Right lobe of liver (tissue), 6 donors: ENCODE data around the gene WSCD2. TPM values are rescaled to one million over a fixed set of nuclear protein-coding genes. Genes with fewer than 3 reads are reported as not detected.

Experiments
- ATAC-seq, 4 donors: fragments of 200-7000 bp; cut with Tn5 transposase; one replicate each; pipeline ENCODE4 v1.9.1; 2020; ENCODE audit warnings: mild to moderate bottlenecking in 4 of 4, moderate library complexity in 4 of 4
- DNase-seq, 3 donors: peaks; one replicate each; pipeline ENCODE4 v3.0.0-alpha.2; 2020
- H3K27ac ChIP-seq, 3 donors: fragments of 200-600 bp; one replicate each; pipeline ENCODE4 v1.8.0; 2022
- H3K27me3 ChIP-seq, 2 donors: fragments of 200-600 bp; one replicate each; pipeline ENCODE4 v1.8.0; 2022
- H3K36me3 ChIP-seq, 4 donors: fragments of 200-600 bp; sonication (generic) in 1 of 4; one replicate each; pipeline versions ENCODE4 v1.5.1 to v1.8.0; 2017 to 2022; ENCODE audit warnings: control low read depth in 1 of 4
- H3K4me1 ChIP-seq, 4 donors: fragments of 200-600 bp; sonication (generic) in 1 of 4; one replicate each; pipeline versions ENCODE4 v1.5.1 to v1.8.0; 2017 to 2022; ENCODE audit warnings: control low read depth in 1 of 4
- H3K4me3 ChIP-seq, 3 donors: fragments of 200-600 bp; one replicate each; pipeline ENCODE4 v1.8.0; 2022
- H3K9me3 ChIP-seq, 4 donors: fragments of 200-600 bp; sonication (generic) in 1 of 4; one replicate each; pipeline versions ENCODE4 v1.5.1 to v1.8.0; 2017 to 2022; ENCODE audit warnings: control low read depth in 1 of 4
- CTCF ChIP-seq, 4 donors: fragments of 200-600 bp in 3 of 4; fragments of 450-650 bp in 1 of 4; IDR thresholded peaks; one replicate each; pipeline versions ENCODE4 v1.5.1 to v1.8.0; 2016 to 2022; ENCODE audit warnings: antibody characterized with exemption in 4 of 4, mild to moderate bottlenecking in 2 of 4
- POLR2A ChIP-seq: fragments of 450-650 bp; IDR thresholded peaks from one replicate; pipeline ENCODE4 v1.6.1; 2017; ENCODE audit warnings: antibody characterized with exemption, mild to moderate bottlenecking
- WGBS: methylation state at CpG from one replicate; pipeline ENCODE4 v1.1.6; 2018; ENCODE audit warnings: low coverage, low lambda C conversion rate; ENCODE audit not compliant: insufficient coverage; ENCODE audit errors: missing lambda C conversion rate; 5-methylcytosine and 5-hydroxymethylcytosine counted together
- intact Hi-C, 2 donors: fragments of 100-400 bp; cut with DNase I; formaldehyde crosslinking; loops; one replicate each; pipeline versions ENCODE4 v1.11.2 to v1.14.1; 2022
- total RNA-seq, 6 experiments: library from RNA; depleted of rRNA in 2 of 6; stranded (reverse); fragments of >200 nt in 2 of 6; fragmentation: NEBNext Ultra II Directional in 3 of 6; extraction: Animal tissue kit (Norgen Biotek cat#: 25700) in 3 of 6; gene quantifications; one replicate each; pipeline versions ENCODE4 v1.1.0 to v1.2.4, GENCODE V29; 2016 to 2023
- donor health status: DM: no; HTN: yes; CAD: no.
- donor health status: DM: no; HTN: no; CAD: no.
- donor health status: DM: no; HTN: no; CAD: no.
- donor health status: DM: no; HTN: yes; CAD: no.
- donor health status: DM: no; HTN: yes; CAD: no.

The WSCD2 gene
- total RNA-seq, 6 experiments from 2014 or later, result not detected

DNA sequence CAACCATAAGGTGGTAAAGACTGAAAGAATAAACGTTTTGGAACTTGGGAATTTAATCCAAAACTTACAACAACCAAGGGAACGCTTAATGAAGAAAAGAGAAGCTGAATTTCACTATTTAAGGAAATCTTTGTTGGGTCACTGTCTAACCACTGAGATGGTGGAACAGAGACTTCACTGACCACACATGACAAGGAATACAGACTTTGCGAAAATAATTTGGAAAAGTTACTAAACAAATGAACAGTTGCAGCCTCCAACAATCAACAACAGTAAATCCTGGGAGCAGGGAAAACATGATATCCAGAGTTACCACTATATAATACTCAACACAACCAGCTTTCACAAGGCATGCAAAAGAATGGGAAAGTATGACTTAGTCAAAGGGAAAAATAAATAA lies 131.0 kb downstream of the WSCD2 start:
- 16% methylated on average over 3 of the region's 3 CpGs for WGBS
- no peak for DNase-seq
- H3K27me3 ChIP-seq, result no peaks in the 10 kb centered on the region

DNA sequence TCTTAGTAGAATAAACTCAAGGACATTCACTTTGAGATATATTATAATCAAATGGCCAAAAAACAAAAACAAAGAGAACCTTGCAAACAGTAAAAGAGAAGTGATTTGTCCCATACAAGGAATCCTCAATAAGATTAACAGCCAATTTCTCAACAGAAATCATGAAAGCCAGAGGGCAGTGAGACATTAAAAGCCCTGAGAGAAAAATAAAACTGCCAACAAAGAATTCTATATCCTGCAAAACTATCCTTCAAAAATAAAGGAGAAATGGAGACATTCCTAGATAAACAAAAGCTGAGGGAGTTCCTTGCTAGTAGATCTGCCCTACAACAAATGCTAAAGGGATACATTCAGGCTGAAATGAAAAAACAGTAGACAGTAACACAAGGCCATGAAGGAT lies 131.9 kb downstream of the WSCD2 start:
- no peaks in the 10 kb centered on the region for H3K27me3 ChIP-seq
- ATAC-seq (no peak), DNase-seq (no peak)
- no peak overlapping the region for H3K4me3 ChIP-seq
- intact Hi-C loops, result no loop called here
- no peaks in the 10 kb centered on the region for H3K36me3 ChIP-seq
- H3K4me1 ChIP-seq, result no peaks in the 10 kb centered on the region
- TF ChIP-seq CTCF (IDR thresholded peaks at IDR 0.05) (no peak), POLR2A (no peak)
- peaks cover 0 to 5% (median 0%) of the 10 kb centered on the region in 4 donors for H3K9me3 ChIP-seq
- no peak overlapping the region for H3K27ac ChIP-seq

More for the DNA sequence above, 131.0 kb downstream of the WSCD2 start:
- H3K4me3 ChIP-seq, result no peak overlapping the region
- ATAC-seq, result no peak
- no peaks in the 10 kb centered on the region for H3K36me3 ChIP-seq
- TF ChIP-seq CTCF (IDR thresholded peaks at IDR 0.05), result no peak
- no peak for TF ChIP-seq POLR2A
- intact Hi-C loops, result no loop called here
- peaks cover 0 to 5% (median 0%) of the 10 kb centered on the region in 4 donors for H3K9me3 ChIP-seq
- H3K27ac ChIP-seq, result no peak overlapping the region
- H3K4me1 ChIP-seq, result no peaks in the 10 kb centered on the region

GRCh38 chr12:108265505-108265904 lies 136.4 kb downstream of the WSCD2 start:
- WGBS, result 67% methylated on average over 1 of the region's 1 CpG
- no peak for ATAC-seq
- intact Hi-C loops, result no loop called here

DNA sequence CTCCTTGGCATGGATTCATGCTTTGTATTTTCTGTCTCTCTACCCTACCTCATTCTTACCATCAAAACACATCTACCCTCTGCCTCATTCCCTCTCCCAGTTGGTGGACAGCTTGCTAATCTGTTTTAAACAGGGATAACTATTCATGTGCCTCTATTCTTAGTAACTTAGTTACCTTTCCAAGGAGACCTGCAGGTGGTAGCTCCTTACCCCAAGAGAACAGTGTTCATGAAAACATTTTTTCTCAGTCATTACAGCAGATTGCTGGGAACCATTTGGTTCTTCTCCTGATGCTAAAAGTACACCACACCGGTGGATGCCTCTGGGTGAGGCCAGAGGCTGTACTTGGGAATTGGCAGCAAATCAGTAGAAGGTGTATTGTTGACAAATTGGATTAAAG lies 137.0 kb downstream of the WSCD2 start:
- 78% methylated on average over 1 of the region's 1 CpG for WGBS
- intact Hi-C loops, result no loop called here

More at GRCh38 chr12:108265505-108265904, 136.4 kb downstream of the WSCD2 start:
- no peak overlapping the region for H3K4me3 ChIP-seq
- TF ChIP-seq CTCF (IDR thresholded peaks at IDR 0.05) (no peak), POLR2A (no peak)
- no peaks in the 10 kb centered on the region for H3K4me1 ChIP-seq
- H3K9me3 ChIP-seq, result peaks cover 0 to 5% (median 0%) of the 10 kb centered on the region in 4 donors
- no peaks in the 10 kb centered on the region for H3K36me3 ChIP-seq
- H3K27ac ChIP-seq, result no peak overlapping the region
- DNase-seq, result no peak
- no peaks in the 10 kb centered on the region for H3K27me3 ChIP-seq

More for the DNA sequence above, 137.0 kb downstream of the WSCD2 start:
- DNase-seq (no peak), ATAC-seq (no peak)
- no peaks in the 10 kb centered on the region for H3K27me3 ChIP-seq
- no peak overlapping the region for H3K4me3 ChIP-seq
- TF ChIP-seq POLR2A, result no peak
- no peak for TF ChIP-seq CTCF (IDR thresholded peaks at IDR 0.05)
- H3K4me1 ChIP-seq, result no peaks in the 10 kb centered on the region
- no peaks in the 10 kb centered on the region for H3K36me3 ChIP-seq
- H3K9me3 ChIP-seq, result peaks cover 0 to 3% (median 0%) of the 10 kb centered on the region in 4 donors
- H3K27ac ChIP-seq, result no peak overlapping the region
